ENCODE measurements around the gene E2F3.
"Not testable (repeated sequence)": the region's sequence is repeated elsewhere in the genome, so short reads cannot be mapped to it uniquely, and the experiment has no call there.

E2F3 gene

DNA sequence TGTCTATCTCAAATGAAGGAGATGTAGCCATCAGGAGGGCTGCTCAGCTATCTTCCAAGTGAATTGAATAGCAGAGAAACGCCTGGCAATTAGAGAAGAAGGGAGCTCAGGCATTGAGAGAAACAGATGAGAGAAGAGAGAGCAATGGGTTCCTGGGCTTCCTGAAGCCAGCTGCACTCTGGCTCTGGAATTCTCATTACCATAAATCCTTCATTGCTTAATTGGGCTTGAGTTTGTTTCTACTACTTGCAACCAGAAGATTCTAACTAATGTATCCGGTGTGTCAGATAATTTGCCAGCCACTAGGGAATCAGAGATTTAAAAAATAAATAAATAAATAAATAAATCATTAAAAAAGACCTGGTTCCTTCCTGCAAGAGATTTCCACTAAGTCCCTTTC is 107.5 kb downstream of the E2F3 start:
- TF ChIP-seq, protein P1, sequence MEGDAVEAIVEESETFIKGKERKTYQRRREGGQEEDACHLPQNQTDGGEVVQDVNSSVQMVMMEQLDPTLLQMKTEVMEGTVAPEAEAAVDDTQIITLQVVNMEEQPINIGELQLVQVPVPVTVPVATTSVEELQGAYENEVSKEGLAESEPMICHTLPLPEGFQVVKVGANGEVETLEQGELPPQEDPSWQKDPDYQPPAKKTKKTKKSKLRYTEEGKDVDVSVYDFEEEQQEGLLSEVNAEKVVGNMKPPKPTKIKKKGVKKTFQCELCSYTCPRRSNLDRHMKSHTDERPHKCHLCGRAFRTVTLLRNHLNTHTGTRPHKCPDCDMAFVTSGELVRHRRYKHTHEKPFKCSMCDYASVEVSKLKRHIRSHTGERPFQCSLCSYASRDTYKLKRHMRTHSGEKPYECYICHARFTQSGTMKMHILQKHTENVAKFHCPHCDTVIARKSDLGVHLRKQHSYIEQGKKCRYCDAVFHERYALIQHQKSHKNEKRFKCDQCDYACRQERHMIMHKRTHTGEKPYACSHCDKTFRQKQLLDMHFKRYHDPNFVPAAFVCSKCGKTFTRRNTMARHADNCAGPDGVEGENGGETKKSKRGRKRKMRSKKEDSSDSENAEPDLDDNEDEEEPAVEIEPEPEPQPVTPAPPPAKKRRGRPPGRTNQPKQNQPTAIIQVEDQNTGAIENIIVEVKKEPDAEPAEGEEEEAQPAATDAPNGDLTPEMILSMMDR (IDR thresholded peaks at IDR 0.05; ENCODE audit: extremely low read depth, insufficient read depth, missing control alignments) = no peak
- in situ Hi-C loops (cut with MboI; ENCODE audit: low pct_unique_long_range_greater_than_20kb, low sequenced_read_pairs, unreplicated experiment) = no loop called here
- DNase-seq (ENCODE audit: low spot score) = no peak

DNA sequence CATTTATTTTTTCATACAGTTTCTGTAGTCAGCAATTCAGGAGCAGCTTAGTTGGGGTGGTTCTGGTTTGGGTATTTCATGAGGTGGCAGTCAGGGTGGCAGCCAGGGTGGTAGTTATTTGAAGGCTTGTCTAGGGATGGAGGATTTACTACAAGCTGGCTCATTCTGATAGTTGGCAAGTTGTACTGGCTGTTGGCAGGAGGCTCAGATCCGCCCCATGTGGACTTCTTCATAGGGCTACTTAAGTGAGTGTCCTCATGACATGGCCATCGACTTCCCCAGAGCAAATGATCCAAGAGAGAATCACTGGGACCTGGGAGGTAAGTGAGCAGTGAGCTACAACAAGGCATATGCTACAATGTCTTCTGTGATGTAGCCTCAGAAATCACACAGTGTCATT is 110.2 kb downstream of the E2F3 start:
- DNase-seq (ENCODE audit: low spot score) = no peak
- TF ChIP-seq, protein P1 (IDR thresholded peaks at IDR 0.05; ENCODE audit: extremely low read depth, insufficient read depth, missing control alignments) = no peak
- in situ Hi-C loops (cut with MboI; ENCODE audit: low pct_unique_long_range_greater_than_20kb, low sequenced_read_pairs, unreplicated experiment) = no loop called here

DNA sequence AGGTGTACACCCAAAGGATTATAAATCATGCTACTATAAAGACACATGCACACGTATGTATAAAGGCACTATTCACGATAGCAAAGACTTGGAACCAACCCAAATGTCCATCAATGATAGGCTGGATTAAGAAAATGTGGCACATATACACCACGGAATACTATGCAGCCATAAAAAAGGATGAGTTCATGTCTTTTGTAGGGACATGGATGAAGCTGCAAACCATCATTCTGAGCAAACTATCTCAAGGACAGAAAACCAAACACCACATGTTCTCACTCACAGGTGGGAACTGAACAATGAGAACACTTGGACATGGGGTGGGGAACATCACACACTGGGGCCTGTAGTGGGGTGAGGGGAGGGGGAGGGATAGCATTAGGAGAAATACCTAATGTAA is 123.5 kb downstream of the E2F3 start:
- not testable (repeated sequence) for DNase-seq (ENCODE audit: low spot score)
- in situ Hi-C loops (cut with MboI; ENCODE audit: low pct_unique_long_range_greater_than_20kb, low sequenced_read_pairs, unreplicated experiment) = loop anchor here (25.0 kb wide), 1 partner anchor 438 kb away; no protein-coding TSS in a partner anchor

DNA sequence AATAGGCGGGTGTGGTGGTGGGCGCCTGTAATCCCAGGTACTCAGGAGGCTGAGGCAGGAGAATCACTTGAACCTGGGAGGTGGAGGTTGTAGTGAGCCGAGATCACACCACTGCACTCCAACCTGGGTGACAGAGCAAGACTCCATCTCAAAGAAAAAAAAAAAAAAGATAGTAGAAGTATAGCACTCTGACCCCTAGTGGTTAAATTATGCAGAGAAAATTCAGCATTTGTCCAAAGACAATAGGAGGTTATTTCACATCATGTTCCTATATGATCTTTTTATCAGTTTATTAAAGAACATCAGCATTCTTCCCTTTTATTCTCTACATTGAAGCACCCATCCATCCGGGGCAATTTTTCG is 127.4 kb downstream of the E2F3 start:
- peak; percentile 12 for DNase-seq (ENCODE audit: low spot score)
- TF ChIP-seq, protein P1 (IDR thresholded peaks at IDR 0.05; ENCODE audit: extremely low read depth, insufficient read depth, missing control alignments) = peak; percentile 38
- in situ Hi-C loops (cut with MboI; ENCODE audit: low pct_unique_long_range_greater_than_20kb, low sequenced_read_pairs, unreplicated experiment) = loop anchor here (25.0 kb wide), 1 partner anchor 442 kb away; no protein-coding TSS in a partner anchor

DNA sequence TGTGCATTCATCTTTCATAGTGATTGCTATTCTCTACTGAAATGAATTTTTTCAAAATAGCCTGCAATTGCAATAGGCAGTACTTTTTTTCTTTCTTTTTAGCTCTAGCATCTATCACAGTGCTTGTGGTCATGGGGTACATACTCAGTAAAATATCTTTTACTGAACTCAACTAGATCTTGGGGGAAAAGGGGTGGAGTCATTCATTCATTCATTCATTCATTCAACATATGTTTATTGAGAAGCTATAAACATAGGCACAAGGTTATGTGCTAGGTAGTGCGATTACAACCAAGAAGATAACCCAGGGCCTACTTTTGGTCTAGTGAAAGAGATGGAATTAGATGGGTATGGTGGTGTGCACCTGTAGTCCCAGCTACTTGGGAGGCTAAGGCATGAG is 131.2 kb downstream of the E2F3 start:
- TF ChIP-seq, protein P1 (IDR thresholded peaks at IDR 0.05; ENCODE audit: extremely low read depth, insufficient read depth, missing control alignments) = no peak
- in situ Hi-C loops (cut with MboI; ENCODE audit: low pct_unique_long_range_greater_than_20kb, low sequenced_read_pairs, unreplicated experiment) = loop anchor here (5.0 to 25.0 kb wide), 3 partner anchors 138 to 446 kb away; no protein-coding TSS in a partner anchor
- DNase-seq (ENCODE audit: low spot score) = no peak

DNA sequence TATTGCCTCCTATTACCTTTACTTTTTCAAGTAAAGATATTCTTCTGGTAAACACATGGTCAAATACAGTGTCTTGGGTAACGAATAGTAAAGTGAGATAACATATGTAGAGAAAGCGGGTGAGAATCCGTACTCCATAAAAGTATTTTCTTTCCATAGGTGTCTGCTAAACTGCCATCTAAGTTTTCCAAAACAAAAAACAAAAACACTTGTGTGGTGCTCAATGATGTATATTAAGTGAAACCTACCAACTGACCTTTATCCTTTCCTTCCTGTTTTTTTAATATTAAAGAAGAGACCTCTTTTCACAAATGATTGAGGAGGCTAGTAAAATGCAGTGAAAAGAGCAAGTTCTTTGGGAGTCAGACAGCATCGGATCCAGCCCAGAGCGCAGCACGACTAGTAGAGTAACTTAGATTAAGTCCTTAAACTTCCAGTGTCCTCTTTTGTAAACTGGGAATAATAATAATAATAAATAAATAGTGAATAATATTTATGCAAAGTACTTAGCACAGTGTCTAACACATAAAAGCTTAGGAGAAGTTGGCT is 132.1 kb downstream of the E2F3 start:
- DNase-seq (ENCODE audit: low spot score) = no peak
- TF ChIP-seq, protein P1 (IDR thresholded peaks at IDR 0.05; ENCODE audit: extremely low read depth, insufficient read depth, missing control alignments) = no peak
- in situ Hi-C loops (cut with MboI; ENCODE audit: low pct_unique_long_range_greater_than_20kb, low sequenced_read_pairs, unreplicated experiment) = loop anchor here (5.0 to 25.0 kb wide), 3 partner anchors 139 to 447 kb away; no protein-coding TSS in a partner anchor

DNA sequence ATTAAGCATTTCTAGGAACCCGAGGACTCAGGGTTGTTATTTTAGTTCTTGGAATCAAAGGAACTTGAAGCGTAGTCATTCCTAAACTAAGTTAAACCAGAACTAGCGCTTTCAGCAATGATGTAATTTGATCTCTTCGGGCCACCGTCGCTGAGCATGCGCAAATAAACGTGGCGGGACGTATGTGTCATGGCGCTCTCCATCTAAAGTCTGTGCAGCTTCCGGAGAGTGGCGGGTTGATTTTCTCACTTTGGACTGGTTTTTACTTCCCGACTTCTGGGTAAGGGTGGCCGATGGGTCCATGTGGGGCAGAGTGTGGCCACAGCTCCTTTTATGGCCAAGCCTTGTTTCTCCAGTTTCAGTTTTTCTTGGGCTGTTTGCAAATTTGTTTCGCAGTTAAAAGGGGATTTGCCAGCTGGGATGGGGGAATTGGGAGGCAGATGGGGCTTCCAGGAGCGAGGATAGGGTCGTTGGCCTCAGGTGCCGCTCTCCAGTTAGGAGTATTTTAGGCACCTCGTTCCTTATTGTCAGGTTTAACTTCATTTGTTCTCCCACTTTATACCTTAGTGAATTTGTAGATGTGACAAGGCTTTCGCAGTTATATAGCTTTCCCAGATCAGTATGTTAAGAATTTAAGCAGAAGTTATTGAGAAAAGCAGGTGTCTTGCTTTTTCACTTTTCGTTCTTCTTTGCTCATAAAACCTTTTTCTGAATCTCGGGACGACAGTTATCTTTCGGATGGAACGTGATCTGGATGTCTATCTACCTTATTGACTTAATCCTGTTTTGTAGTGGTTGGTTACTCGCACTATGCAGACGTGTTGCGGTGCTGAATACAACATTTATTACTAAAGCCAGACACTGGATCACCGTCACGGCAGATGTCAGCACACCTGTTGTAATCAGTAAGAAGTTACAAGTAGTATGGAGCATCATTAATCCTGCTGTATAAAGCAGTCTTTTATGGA is 132.9 kb downstream of the E2F3 start, which contains the start of gene CDKAL1:
TSS of gene CDKAL1 (plus strand) at position 163 of the 968 bp plus-strand sequence. CDS start 11,894 bp downstream, outside the sequence.
- DNase-seq (ENCODE audit: low spot score) = peak; percentile 64
- in situ Hi-C loops (cut with MboI; ENCODE audit: low pct_unique_long_range_greater_than_20kb, low sequenced_read_pairs, unreplicated experiment) = loop anchor here (5.0 to 25.0 kb wide), 3 partner anchors 140 to 447 kb away; no protein-coding TSS in a partner anchor
- TF ChIP-seq, protein P1 (IDR thresholded peaks at IDR 0.05; ENCODE audit: extremely low read depth, insufficient read depth, missing control alignments) = no peak

All from GM13977 (cell line).